OCI-LY7 (cell line): ENCODE results near the gene COL25A1.

ENCODE experiments used
- CTCF ChIP-seq: fragments of 200-600 bp; sonication (generic); conservative IDR thresholded peaks from 2 replicates; pipeline ENCODE4 v1.5.1; 2014; ENCODE audit warnings: mild to moderate bottlenecking, antibody characterized with exemption, low read length, moderate library complexity, mixed read lengths
- EZH2phosphoT487 ChIP-seq: fragments of 200-600 bp; sonication (generic); IDR thresholded peaks from 2 replicates; pipeline ENCODE4 v1.6.1; 2018; ENCODE audit warnings: low read depth, borderline replicate concordance, mild to moderate bottlenecking, mixed run types, antibody characterized with exemption, low read length, moderate library complexity, mixed read lengths

GRCh38 chr4:109169170-109169569 lies 133.3 kb downstream of the COL25A1 start:
- TF ChIP-seq CTCF (no peak), EZH2phosphoT487 (no peak)
